Nephron progenitor cell (in vitro differentiated cells): ENCODE measurements around the gene VCAN.

Experiments used
- DNase-seq: peaks from one replicate; pipeline ENCODE4 v3.0.0; 2021
- H3K27ac Mint-ChIP-seq: 2 replicates; pipeline ENCODE4 v1.8.0; 2021; ENCODE audit warnings: mild to moderate bottlenecking, moderate library complexity, mixed read lengths
- H3K27me3 Mint-ChIP-seq: 2 replicates; pipeline ENCODE4 v1.8.0; 2021; ENCODE audit warnings: mild to moderate bottlenecking, low read depth, mixed read lengths; ENCODE audit not compliant: poor library complexity
- H3K36me3 Mint-ChIP-seq: 2 replicates; pipeline ENCODE4 v1.8.0; 2021; ENCODE audit warnings: low read depth, mixed read lengths
- H3K4me1 Mint-ChIP-seq: 2 replicates; pipeline ENCODE4 v1.8.0; 2021; ENCODE audit warnings: mixed read lengths
- H3K4me3 Mint-ChIP-seq: 2 replicates; pipeline ENCODE4 v1.8.0; 2021; ENCODE audit warnings: mild to moderate bottlenecking, moderate library complexity, mixed read lengths
- H3K9me3 Mint-ChIP-seq: 2 replicates; pipeline ENCODE4 v1.8.0; 2021; ENCODE audit warnings: mild to moderate bottlenecking, moderate library complexity, mixed read lengths
- TF ChIP-seq, protein P1 (sequence below): fragments of 200-600 bp; sonication (generic); IDR thresholded peaks from 2 replicates; pipeline ENCODE4 v1.5.0; 2021; ENCODE audit warnings: antibody characterized with exemption

VCAN gene

DNA sequence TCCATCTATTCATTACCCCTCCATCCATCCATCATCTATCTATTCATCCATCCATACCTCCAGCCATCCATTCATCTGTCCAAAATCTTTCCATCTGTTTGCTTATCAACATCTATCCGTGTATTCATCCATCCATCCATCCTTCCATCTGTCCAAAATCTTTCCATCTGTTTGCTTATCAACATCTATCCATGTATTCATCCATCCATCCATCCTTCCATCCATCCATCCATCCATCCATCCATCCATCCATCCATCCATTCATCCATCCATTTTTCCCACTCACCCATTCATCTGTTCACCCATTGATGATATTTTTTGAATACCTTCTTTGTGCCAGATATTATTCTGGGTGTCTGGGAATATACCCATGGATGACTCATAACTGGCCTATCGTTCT is 12.8 kb downstream of the VCAN start:
- Mint-ChIP-seq H3K36me3 (peaks cover 72% of the 10 kb centered on the region), H3K4me1 (peaks cover 29% of the 10 kb centered on the region), H3K9me3 (no peaks in the 10 kb centered on the region), H3K4me3 (peak overlapping the region; percentile 20), H3K27me3 (no peaks in the 10 kb centered on the region), H3K27ac (peak overlapping the region; percentile 17)
- DNase-seq: no peak
- TF ChIP-seq, protein P1, sequence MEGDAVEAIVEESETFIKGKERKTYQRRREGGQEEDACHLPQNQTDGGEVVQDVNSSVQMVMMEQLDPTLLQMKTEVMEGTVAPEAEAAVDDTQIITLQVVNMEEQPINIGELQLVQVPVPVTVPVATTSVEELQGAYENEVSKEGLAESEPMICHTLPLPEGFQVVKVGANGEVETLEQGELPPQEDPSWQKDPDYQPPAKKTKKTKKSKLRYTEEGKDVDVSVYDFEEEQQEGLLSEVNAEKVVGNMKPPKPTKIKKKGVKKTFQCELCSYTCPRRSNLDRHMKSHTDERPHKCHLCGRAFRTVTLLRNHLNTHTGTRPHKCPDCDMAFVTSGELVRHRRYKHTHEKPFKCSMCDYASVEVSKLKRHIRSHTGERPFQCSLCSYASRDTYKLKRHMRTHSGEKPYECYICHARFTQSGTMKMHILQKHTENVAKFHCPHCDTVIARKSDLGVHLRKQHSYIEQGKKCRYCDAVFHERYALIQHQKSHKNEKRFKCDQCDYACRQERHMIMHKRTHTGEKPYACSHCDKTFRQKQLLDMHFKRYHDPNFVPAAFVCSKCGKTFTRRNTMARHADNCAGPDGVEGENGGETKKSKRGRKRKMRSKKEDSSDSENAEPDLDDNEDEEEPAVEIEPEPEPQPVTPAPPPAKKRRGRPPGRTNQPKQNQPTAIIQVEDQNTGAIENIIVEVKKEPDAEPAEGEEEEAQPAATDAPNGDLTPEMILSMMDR: no peak

DNA sequence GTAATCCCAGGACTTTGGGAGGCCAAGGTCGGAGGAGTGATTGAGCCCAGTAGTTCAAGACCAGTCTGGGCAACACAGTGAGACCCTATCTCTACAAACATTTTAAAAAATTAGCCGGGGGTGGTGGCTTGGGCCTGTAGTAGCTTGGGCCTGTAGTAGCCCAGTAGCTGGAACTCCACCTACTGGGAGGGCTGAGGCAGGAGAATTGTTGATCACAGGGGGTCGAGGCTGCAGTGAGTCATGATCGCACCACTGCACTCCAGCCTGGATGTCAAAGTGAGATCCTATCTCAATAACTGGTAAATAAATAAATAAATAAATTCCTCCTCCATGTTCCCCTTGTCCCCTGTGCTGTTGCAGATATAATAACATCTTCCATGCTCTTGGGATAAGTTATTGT is 14.3 kb downstream of the VCAN start:
- no peak overlapping the region for H3K4me3 Mint-ChIP-seq
- peaks cover 29% of the 10 kb centered on the region for H3K4me1 Mint-ChIP-seq
- H3K36me3 Mint-ChIP-seq: peaks cover 73% of the 10 kb centered on the region
- H3K27me3 Mint-ChIP-seq: no peaks in the 10 kb centered on the region
- H3K9me3 Mint-ChIP-seq: no peaks in the 10 kb centered on the region
- no peak for DNase-seq
- TF ChIP-seq, protein P1: no peak
- H3K27ac Mint-ChIP-seq: no peak overlapping the region

DNA sequence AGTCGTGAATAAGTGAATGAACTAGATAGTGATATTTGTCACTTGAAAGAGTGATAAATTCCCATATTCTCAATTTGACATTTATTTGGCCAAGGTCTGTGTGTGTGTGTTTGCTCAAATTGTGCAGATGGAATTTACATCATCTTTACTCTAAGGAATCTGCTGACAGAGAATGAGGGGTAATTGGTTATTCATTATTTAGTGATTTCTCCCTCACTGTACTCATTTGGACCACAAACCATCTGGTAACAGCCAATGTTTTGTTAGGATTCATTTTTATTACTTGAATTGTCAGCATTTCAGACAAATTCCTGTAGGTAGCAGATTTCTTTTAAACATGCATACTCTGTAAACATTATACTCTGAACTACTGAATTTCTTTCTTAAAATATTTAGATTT is 15.6 kb downstream of the VCAN start:
- H3K36me3 Mint-ChIP-seq: peaks cover 78% of the 10 kb centered on the region
- peaks cover 23% of the 10 kb centered on the region for H3K4me1 Mint-ChIP-seq

DNA sequence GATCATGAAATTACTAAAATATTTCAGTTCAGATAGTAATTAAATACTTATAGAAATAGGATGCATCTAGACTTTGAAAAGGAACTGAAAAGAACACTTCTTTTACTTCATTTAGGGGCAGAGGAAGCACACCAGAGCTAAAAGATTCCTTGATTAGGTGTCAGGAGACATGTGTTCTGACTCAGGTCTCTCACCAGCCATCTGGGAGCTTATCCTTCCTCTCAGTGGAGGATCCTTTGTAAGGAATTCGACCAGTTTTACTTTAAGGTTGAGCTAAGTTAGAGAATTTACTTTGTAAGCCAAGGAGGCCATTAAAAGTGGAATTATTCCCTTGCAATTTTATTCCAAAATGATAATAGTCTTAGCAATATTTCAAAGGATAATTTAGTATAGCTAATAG is 16.7 kb downstream of the VCAN start:
- DNase-seq: no peak
- Mint-ChIP-seq H3K27ac (peak overlapping the region; percentile 30), H3K27me3 (no peaks in the 10 kb centered on the region), H3K9me3 (no peaks in the 10 kb centered on the region), H3K36me3 (peaks cover 80% of the 10 kb centered on the region), H3K4me3 (no peak overlapping the region), H3K4me1 (peaks cover 12% of the 10 kb centered on the region)
- TF ChIP-seq, protein P1: no peak

More for the DNA sequence above, 15.6 kb downstream of the VCAN start:
- Mint-ChIP-seq H3K27ac (no peak overlapping the region), H3K27me3 (no peaks in the 10 kb centered on the region), H3K4me3 (no peak overlapping the region), H3K9me3 (no peaks in the 10 kb centered on the region)
- DNase-seq: no peak
- TF ChIP-seq, protein P1: no peak

DNA sequence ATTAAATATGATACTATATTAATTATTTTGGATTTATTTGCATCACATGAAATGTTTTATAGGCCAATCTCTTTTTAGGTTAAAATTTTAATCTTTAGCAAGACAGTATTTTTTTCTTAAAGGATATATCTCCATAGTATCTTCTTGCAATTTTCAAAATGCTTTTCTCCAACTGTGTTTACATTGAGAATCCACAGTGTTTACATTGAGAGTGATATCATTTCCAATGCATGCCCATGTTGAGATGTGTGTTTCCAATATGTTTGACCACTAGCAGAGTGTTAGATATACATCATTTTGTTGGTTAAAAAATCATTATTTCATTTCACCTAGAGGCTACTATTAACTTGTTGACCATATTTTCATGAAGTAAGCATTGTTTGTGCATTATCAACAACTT is 17.3 kb downstream of the VCAN start:
- no peak overlapping the region for H3K27ac Mint-ChIP-seq
- H3K4me3 Mint-ChIP-seq: no peak overlapping the region
- no peak for DNase-seq

DNA sequence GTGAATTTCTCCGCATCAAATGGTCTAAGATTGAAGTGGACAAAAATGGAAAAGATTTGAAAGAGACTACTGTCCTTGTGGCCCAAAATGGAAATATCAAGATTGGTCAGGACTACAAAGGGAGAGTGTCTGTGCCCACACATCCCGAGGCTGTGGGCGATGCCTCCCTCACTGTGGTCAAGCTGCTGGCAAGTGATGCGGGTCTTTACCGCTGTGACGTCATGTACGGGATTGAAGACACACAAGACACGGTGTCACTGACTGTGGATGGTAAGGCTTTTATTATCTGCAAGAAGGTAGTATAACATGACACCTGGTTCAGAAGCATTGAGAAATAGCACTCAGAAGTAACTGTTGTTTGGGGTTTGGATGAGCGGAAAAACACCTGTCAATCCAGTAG is 18.7 kb downstream of the VCAN start:
- Mint-ChIP-seq H3K4me1 (peaks cover 4% of the 10 kb centered on the region), H3K4me3 (no peak overlapping the region), H3K9me3 (no peaks in the 10 kb centered on the region), H3K27ac (peak overlapping the region; percentile 25), H3K36me3 (peaks cover 79% of the 10 kb centered on the region), H3K27me3 (no peaks in the 10 kb centered on the region)
- no peak for DNase-seq
- TF ChIP-seq, protein P1: no peak

More for the DNA sequence above, 17.3 kb downstream of the VCAN start:
- H3K9me3 Mint-ChIP-seq: no peaks in the 10 kb centered on the region
- peaks cover 81% of the 10 kb centered on the region for H3K36me3 Mint-ChIP-seq
- no peaks in the 10 kb centered on the region for H3K27me3 Mint-ChIP-seq
- peaks cover 10% of the 10 kb centered on the region for H3K4me1 Mint-ChIP-seq
- TF ChIP-seq, protein P1: no peak
